Measurements from ENCODE around the gene TSPAN16.

DNA sequence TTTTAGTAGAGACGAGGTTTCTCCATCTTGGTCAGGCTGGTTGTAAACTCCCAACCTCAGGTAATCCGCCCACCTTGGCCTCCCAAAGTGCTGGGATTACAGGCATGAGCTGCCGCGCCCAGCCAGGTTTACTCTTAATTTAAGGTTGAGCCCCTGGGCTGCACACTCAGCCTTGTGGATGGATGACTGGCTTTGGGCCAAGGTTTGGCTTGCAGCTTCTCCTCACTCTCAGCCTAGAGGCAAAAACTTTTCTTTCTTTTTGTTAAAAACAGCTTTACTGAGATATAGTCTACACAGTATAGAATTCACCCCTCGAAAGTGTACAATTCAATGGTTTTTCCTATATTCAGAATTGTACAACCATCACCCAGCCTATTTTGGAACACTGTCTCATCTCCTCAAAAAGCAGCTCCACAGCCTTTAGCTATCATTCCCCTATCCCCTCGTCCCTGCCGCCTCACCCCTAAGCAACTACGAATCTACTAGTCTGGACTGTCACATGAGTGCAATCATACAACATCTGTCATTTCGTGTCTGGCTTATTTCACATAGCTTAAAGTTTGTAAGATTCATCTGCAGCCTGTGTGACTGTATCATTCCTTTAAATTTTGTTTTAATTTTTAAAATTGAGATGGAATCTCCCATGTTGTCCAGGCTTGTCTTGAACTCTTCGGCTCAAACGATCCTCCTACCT, 14.5 kb upstream of the TSPAN16 start:
- TF ChIP-seq, protein P1, sequence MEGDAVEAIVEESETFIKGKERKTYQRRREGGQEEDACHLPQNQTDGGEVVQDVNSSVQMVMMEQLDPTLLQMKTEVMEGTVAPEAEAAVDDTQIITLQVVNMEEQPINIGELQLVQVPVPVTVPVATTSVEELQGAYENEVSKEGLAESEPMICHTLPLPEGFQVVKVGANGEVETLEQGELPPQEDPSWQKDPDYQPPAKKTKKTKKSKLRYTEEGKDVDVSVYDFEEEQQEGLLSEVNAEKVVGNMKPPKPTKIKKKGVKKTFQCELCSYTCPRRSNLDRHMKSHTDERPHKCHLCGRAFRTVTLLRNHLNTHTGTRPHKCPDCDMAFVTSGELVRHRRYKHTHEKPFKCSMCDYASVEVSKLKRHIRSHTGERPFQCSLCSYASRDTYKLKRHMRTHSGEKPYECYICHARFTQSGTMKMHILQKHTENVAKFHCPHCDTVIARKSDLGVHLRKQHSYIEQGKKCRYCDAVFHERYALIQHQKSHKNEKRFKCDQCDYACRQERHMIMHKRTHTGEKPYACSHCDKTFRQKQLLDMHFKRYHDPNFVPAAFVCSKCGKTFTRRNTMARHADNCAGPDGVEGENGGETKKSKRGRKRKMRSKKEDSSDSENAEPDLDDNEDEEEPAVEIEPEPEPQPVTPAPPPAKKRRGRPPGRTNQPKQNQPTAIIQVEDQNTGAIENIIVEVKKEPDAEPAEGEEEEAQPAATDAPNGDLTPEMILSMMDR (conservative IDR thresholded peaks at IDR 0.05; ENCODE audit: low read length), result no peak
- no peak for TF ChIP-seq EZH2phosphoT487 (IDR thresholded peaks at IDR 0.05; ENCODE audit: borderline replicate concordance, low read depth, low read length)

Data from OCI-LY7 (cell line).